GM19238 (cell line): ENCODE data around the gene PPP1R17.
A peak's percentile ranks its signal among the peaks of the same experiment; 100 is the strongest.

ENCODE experiments used
- DNase-seq: peaks from one replicate; pipeline ENCODE4 v3.0.0; 2011; ENCODE audit warnings: low spot score; ENCODE audit not compliant: insufficient read length

The PPP1R17 gene

GRCh38 chr7:31699050-31699449 lies 12.0 kb downstream of the PPP1R17 start:
- DNase-seq = no peak

GRCh38 chr7:31702354-31702753 lies 15.3 kb downstream of the PPP1R17 start:
- DNase-seq = no peak

GRCh38 chr7:31705377-31705776 lies 18.4 kb downstream of the PPP1R17 start:
- DNase-seq = no peak

- DNase-seq = no peak
These were observed 20.1 kb downstream of the PPP1R17 start for GRCh38 chr7:31707089-31707488.

GRCh38 chr7:31710171-31710570 lies 23.2 kb downstream of the PPP1R17 start:
- DNase-seq = no peak

GRCh38 chr7:31716355-31716754 lies 29.3 kb downstream of the PPP1R17 start:
- no peak for DNase-seq

GRCh38 chr7:31720366-31720765 lies 33.4 kb downstream of the PPP1R17 start:
- DNase-seq = no peak

- no peak for DNase-seq
These were observed 37.7 kb downstream of the PPP1R17 start for GRCh38 chr7:31724696-31725095.

- no peak for DNase-seq
These were observed 42.3 kb downstream of the PPP1R17 start for GRCh38 chr7:31729195-31729804.

GRCh38 chr7:31734456-31734855 lies 47.4 kb downstream of the PPP1R17 start:
- no peak for DNase-seq

GRCh38 chr7:31735991-31736982 lies 49.3 kb downstream of the PPP1R17 start:
- peak; percentile 16 for DNase-seq

- DNase-seq = no peak
These were observed 54.8 kb downstream of the PPP1R17 start for GRCh38 chr7:31741852-31742251.

- peak; percentile 13 for DNase-seq
These were observed 57.4 kb downstream of the PPP1R17 start for GRCh38 chr7:31744294-31744874.

GRCh38 chr7:31747553-31747952 lies 60.5 kb downstream of the PPP1R17 start:
- DNase-seq = no peak

GRCh38 chr7:31748084-31748483 lies 61.1 kb downstream of the PPP1R17 start:
- DNase-seq = no peak

- no peak for DNase-seq
These were observed 64.7 kb downstream of the PPP1R17 start for GRCh38 chr7:31751726-31752125.
